GM21447 (cell line): ENCODE data around the gene OTUD1.

Experiments used
- ATAC-seq: cut with Tn5 transposase; IDR thresholded peaks from one replicate; pipeline ENCODE4 v1.9.1; 2021; ENCODE audit not compliant: unreplicated experiment

The OTUD1 gene

GRCh38 chr10:23467012-23467411 lies 28.1 kb downstream of the OTUD1 start:
- ATAC-seq: no peak

GRCh38 chr10:23467548-23467947 lies 28.7 kb downstream of the OTUD1 start:
- ATAC-seq: no peak

GRCh38 chr10:23469596-23470237 lies 30.8 kb downstream of the OTUD1 start:
- ATAC-seq: no peak

- no peak for ATAC-seq
These were observed 33.3 kb downstream of the OTUD1 start for GRCh38 chr10:23472181-23472580.

GRCh38 chr10:23474081-23474480 lies 35.2 kb downstream of the OTUD1 start:
- no peak for ATAC-seq

- ATAC-seq: no peak
These were observed 35.8 kb downstream of the OTUD1 start for GRCh38 chr10:23474626-23475025.

GRCh38 chr10:23478570-23478969 lies 39.7 kb downstream of the OTUD1 start:
- ATAC-seq: no peak

- ATAC-seq: no peak
These were observed 41.1 kb downstream of the OTUD1 start for GRCh38 chr10:23479798-23480473.

GRCh38 chr10:23481363-23481961 lies 42.6 kb downstream of the OTUD1 start:
- ATAC-seq: no peak

GRCh38 chr10:23490115-23490514 lies 51.2 kb downstream of the OTUD1 start:
- no peak for ATAC-seq
